Measurements from ENCODE around the gene SLC51B.
"Not testable (repeated sequence)": the region's sequence is repeated elsewhere in the genome, so short reads cannot be mapped to it uniquely, and the experiment has no call there.

Gene SLC51B

DNA sequence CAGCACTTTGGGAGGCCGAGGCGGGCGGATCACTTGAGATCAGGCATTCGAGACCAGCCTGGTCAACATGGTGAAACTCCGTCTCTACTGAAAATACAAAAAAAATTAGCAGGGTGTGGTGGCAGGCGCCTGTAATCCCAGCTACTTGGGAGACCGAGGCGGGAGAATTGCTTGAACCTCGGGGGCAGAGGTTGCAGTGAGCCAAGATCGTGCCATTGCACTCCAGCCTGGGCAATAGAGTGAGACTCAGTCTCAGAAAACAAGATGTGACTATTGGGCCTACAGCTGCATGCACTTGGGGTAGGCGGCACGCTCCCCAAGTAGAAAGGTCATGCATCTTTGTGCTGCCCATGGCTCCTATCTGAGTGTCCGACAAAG is 48.6 kb downstream of the SLC51B start:
- in situ Hi-C loops (cut with MboI; ENCODE audit: low pct_unique_long_range_greater_than_20kb, low sequenced_read_pairs); DNase-seq: not testable (repeated sequence)

DNA sequence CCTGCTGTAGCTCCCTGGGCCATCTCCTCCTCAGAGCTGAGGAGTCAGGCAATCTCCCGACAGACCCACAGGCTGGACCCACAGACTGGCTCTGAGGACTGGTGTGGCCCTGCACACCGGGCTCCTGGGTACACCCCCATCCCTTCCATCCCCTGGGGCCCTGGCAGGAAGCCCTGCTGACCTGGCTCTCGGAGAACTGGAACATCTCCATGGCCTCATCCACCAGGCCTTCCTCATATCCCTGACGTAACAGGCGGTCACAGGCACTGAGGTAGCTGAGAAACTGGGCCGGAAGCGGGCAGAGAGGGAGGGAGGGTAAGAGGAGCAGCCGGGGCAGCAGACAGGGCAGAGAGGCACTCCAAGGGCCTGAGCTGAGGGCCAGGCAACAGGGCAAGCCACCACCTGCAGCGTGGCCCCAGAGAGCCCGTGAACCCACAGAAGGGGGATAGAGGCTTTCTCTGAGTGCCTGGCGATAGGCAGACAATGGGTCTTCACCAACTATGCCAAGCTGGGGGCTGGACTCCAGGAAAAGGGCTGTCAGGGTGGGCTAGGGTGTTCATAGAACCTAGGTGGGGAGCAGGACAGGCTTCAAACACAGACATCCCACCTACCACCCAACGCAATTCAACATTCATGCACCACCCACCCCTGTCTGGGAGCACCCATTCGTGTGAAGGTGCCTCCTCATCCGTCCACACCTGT is 49.3 kb downstream of the SLC51B start:
- DNase-seq, result no peak
- in situ Hi-C loops (cut with MboI; ENCODE audit: low pct_unique_long_range_greater_than_20kb, low sequenced_read_pairs), result no loop called here

DNA sequence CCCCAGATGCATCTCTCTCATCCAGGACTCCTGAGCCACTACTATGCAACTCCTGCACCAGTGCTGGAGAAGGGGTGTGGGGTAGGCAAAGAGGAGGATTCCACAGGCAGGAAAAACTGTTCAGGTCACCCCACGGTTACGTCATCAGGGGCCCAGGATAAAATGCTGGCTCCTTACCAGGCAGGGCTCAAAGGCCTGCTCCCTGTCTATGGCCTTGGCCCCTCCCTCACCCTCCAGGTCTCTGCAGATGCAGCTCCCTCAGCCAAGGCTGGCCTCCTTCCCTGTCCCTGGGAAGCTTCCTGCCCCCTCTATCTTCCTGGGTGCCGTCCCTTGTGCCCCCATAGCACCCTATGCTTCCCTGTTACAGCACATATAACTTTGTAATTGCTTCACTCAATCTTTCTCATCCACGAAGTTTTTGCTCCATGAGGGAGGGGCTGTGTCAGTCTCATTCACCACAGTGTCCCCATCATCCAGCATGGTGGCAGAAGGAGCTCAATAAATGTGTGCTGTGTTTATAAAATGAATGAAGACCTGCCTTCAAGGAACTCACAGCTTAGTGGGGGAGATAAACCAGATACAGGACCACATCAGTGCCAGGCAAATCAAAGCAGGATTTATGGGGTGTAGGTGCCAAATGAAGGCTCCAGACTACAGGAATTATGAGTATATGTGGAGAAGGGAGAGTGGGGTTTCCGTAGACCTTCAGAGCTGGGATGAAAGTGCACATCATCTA is 50.0 kb downstream of the SLC51B start:
- DNase-seq, result no peak
- in situ Hi-C loops (cut with MboI; ENCODE audit: low pct_unique_long_range_greater_than_20kb, low sequenced_read_pairs), result no loop called here

DNA sequence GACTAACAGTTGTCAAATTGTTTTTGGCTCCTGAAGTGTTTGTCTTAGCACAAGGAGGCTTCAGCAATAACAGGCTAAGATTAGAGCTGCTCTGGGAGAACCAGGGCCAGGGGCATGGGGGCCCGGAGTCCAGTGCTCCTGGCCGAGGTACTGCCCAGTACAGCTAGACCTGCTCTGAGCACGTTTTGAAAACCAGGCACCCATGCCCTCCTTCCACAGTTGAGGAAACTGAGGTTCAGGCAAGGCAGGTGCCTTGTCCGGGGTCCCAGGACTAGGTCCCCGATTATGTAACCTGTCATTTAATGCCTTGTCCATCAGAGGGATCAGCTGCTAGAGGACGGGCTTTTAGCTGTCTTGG is 50.5 kb downstream of the SLC51B start:
- DNase-seq, result no peak
- in situ Hi-C loops (cut with MboI; ENCODE audit: low pct_unique_long_range_greater_than_20kb, low sequenced_read_pairs), result no loop called here

DNA sequence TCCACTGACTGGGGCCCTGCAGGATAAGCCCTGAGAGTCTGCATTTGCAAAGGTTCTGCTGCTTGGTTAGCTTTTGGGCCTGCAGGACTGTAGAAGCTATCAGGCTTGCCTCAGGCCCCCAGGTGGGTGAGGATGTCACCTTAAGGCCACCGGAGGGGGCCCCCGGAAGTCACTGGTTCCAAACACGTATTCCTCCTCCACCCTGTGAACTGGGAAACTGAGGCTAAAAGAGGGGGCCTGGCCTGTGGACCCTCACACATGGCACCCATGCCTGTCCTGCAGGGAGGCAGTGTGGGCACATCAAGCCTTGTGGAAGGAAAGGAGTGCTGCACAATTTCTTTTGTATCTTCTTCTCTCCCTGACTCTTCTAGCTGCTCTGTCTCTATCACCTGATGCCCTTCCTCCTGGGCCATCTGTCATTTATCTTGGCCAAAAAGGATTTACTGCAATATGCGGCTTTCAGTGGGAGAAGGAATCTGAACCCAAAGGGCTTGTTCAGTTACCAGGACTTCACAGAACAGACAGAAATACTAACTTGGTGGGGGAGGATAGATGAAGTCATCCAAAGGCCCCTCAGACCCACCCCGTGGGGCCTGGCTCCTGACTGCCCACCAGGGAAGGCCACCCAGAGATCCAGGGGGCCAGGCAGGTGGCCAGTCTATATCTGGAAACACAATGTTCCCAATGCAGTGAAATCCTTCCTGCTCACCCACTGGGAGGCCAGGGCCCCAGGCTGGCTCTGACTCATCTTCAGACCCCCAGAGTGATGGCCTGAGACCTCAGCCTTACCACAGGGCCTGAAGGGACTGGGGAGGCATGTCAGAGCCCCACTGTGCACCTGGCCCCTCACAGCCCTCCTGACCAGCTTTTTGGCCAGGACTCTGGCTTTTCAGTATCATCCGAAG is 51.5 kb downstream of the SLC51B start:
- in situ Hi-C loops (cut with MboI; ENCODE audit: low pct_unique_long_range_greater_than_20kb, low sequenced_read_pairs), result no loop called here
- no peak for DNase-seq

DNA sequence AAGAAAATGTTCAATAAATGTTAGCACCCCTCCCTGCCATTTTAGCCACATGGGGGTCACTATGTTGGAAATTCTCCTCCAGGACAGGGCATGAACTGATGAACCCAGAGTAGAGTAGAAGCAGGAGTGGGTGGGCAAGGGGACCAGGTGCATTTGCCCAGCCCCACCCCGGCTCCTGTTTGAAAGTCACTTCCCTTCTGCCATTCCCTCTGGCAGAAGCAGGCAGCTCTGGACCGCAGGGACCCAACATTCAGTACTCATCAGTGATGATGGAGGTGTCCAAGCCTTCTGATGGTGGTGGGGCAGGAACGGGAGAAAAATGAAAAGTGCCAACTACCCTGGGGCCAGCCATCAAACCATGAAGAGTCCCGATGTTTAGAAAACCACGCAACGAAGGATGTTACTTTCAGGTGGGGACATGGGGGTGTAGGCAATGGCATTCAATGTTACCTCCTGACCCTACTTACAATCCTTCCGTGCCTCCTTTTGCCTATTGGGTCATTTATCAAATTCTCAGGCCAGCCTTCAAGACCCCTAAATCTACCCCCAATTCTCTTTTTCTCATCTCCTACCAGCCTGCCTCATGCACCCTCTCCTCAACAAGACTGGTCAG is 52.6 kb downstream of the SLC51B start:
- in situ Hi-C loops (cut with MboI; ENCODE audit: low pct_unique_long_range_greater_than_20kb, low sequenced_read_pairs), result no loop called here
- DNase-seq, result no peak

DNA sequence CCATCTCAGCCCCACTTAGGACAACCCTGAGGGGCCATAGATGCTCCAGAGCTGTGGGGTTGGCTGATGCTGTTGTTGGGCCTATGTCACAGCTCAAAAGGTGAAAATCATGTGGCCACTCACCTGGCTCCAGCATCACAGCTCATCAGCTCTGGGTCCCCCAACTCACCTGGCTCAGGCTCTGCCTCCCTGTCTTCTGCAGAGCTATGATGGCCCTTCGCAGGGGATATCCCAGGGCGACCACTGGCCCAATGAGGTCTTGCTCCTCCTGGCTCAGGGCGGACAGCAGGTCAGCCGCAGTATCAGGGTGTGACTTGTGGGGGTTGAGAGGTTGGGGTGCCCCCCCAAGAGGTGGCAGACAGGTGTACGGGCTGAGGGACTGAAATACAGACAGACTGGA is 54.1 kb downstream of the SLC51B start:
- DNase-seq, result no peak
- in situ Hi-C loops (cut with MboI; ENCODE audit: low pct_unique_long_range_greater_than_20kb, low sequenced_read_pairs), result no loop called here

DNA sequence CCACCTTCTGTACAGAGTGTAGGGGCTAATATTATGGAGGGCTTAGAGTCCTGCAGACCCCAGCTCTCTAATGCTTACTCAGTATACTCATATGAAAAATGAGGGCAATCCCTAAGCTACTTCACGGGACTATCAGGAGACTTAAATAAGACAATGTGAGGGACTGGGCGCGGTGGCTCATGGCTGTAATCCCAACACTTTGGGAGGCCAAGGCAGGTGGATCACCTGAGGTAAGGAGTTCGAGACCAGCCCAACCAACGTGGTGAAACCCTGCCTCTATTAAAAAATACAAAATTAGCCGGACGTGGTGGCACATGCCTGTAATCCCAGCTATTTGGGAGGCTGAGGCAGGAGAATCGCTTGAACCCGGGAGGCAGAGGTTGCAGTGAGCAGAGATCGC is 54.6 kb downstream of the SLC51B start:
- DNase-seq; in situ Hi-C loops (cut with MboI; ENCODE audit: low pct_unique_long_range_greater_than_20kb, low sequenced_read_pairs): not testable (repeated sequence)

DNA sequence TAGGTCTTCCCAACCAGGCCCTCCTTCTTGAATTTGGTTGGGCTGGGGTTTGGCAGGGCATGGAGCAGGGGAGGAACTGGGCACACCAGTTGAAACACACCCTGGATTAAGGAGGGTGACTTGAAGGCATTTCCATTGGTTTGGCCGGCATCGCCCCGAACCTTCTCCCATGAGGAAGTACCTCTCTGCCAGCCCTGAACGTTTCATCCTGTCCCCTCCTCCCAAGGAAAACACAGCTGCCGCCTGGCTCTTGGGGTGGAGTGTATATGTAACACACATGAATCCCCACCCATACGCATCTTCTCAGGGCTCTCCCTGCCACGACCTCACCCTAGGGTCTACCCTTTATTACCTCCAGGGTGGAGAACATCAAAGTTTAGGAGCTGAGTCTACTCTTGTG is 55.3 kb downstream of the SLC51B start:
- no peak for DNase-seq
- in situ Hi-C loops (cut with MboI; ENCODE audit: low pct_unique_long_range_greater_than_20kb, low sequenced_read_pairs), result no loop called here

DNA sequence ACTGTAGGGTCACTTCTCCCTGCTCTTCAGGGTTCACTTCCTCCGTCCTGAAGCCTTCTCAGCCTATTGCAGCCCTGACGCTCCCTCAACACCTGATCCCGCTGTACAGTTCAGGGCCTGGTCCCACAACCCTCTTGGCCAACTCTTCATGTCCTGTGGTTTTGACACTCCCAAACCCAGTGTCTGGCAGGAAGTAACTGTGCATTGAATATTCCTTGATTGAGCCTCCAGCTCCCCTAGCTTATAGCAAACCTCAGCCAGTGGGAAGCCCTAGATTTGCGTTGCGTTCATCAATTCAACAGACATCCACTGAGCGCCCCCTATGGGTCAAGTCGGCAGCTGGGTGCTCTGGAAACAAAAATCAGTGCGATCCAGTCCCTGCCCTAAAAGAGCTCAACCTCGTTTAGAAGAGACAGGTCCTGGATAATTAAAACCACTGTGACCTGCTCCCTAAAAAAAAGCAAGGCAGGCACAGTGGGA is 56.3 kb downstream of the SLC51B start:
- peak; percentile 85 for DNase-seq

DNA sequence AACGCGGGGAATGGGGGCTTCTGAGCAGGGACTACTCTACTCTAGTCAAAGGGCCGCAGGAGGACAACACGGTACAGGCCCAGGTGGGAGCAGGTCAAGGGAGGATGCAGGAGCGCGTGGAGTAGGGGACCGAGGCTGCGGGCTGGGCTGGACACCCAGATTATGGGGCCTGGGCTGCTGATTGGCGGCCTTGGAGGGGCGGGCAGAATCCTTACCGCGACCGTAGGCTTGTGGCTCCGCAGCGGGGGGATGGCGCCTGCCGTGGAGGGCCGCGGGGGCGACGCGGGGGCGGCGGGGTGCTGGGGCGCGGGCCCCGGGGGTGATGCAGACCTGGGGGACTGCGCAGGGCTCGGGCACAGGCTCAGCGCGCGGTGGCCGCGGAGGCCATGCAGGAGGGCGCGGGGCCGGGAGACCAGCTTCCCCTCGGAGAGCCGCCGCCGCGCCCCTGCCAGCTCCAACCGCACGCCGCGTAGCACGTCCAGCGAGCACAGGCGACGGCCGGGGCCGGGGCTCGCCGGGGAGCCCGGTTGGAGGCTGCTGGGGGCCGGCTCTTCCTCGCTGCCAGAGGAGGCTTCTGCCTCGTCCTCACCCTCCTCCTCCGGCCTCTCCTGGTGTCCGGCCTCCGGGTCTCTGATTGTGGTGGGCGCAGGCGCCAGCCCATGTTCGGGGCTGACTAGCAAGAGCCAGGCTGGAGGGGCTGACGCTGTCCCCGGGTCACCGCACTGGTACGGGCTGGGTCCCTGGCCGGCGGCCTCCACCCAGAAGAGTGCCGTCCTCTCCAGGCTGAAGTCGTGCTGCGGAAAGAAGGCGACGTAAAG is 56.9 kb downstream of the SLC51B start:
- no peak for DNase-seq
- in situ Hi-C loops (cut with MboI; ENCODE audit: low pct_unique_long_range_greater_than_20kb, low sequenced_read_pairs), result no loop called here

More for the DNA sequence above, 56.3 kb downstream of the SLC51B start:
- in situ Hi-C loops (cut with MboI; ENCODE audit: low pct_unique_long_range_greater_than_20kb, low sequenced_read_pairs), result no loop called here

DNA sequence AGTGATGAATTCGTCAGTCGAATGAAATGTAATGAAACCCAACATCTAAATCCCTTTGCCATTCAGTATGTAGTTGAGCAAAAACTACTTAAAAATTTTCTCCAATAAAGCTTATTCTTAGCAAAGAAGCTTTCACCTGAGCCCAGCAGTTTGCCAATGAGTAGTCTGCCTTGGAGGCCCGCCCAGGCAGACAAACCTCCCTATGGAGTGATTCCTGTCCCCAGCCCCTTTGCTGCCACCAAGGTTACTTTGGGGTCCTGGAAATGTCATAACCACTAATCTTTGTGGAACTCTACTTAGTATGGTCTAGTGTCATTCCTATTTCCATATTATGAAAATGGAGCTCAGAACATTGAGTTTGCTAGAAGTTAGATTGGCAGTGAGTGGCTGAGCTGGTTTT is 57.7 kb downstream of the SLC51B start:
- in situ Hi-C loops (cut with MboI; ENCODE audit: low pct_unique_long_range_greater_than_20kb, low sequenced_read_pairs), result no loop called here
- DNase-seq, result no peak

All from KBM-7 (cell line).